ENCODE data around the gene KCNH4. TPM values are rescaled to one million over a fixed set of nuclear protein-coding genes. Genes with fewer than 3 reads are reported as not detected.

Gene KCNH4
- total and polyA plus RNA-seq, 2 of the 13 experiments (the other 11 are each of a cell fraction or from before 2014, with no cell fraction given) = 0.01 to 0.09 TPM

DNA sequence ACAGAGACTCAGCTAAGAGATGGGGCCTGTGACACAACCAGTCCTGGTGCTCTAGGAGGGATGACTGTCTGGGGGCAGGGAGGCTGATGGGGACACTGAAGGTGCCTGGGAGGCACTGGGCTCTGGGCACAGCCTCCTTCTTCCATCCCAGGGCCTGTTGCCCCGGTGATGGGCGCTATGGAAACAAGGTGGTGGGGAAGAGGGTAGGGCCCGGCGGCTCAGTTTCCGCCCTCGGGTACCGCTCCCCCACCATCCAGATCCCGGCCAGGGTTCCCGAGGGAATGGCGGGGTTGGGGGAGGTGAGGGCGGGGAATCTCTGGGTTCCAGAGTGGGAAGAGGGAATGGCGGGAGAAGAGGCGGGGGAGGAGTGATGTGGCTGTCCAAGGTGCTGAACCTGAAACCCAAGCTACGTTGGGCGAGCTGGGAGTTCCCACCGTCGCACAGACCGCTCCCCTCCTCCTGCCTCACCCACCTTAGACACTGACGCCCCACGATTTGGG, 981 bp downstream of the KCNH4 start (continued):
- no peak for TF ChIP-seq GZF1 (CRISPR knock-in tag; IDR thresholded peaks at IDR 0.05)
- peak; percentile 78; the same call in 1 of the 2 replicates for TF ChIP-seq ZNF451 (CRISPR knock-in tag; IDR thresholded peaks at IDR 0.05)
- no peak for TF ChIP-seq GTF3A (CRISPR knock-in tag; conservative IDR thresholded peaks at IDR 0.05)
- TF ChIP-seq ZFP36 (IDR thresholded peaks at IDR 0.05; ENCODE audit: borderline replicate concordance, low read depth, low read length, partially characterized antibody) = no peak
- no peak for TF ChIP-seq ZNF619 (CRISPR knock-in tag; IDR thresholded peaks at IDR 0.05)
- TF ChIP-seq, protein P1, sequence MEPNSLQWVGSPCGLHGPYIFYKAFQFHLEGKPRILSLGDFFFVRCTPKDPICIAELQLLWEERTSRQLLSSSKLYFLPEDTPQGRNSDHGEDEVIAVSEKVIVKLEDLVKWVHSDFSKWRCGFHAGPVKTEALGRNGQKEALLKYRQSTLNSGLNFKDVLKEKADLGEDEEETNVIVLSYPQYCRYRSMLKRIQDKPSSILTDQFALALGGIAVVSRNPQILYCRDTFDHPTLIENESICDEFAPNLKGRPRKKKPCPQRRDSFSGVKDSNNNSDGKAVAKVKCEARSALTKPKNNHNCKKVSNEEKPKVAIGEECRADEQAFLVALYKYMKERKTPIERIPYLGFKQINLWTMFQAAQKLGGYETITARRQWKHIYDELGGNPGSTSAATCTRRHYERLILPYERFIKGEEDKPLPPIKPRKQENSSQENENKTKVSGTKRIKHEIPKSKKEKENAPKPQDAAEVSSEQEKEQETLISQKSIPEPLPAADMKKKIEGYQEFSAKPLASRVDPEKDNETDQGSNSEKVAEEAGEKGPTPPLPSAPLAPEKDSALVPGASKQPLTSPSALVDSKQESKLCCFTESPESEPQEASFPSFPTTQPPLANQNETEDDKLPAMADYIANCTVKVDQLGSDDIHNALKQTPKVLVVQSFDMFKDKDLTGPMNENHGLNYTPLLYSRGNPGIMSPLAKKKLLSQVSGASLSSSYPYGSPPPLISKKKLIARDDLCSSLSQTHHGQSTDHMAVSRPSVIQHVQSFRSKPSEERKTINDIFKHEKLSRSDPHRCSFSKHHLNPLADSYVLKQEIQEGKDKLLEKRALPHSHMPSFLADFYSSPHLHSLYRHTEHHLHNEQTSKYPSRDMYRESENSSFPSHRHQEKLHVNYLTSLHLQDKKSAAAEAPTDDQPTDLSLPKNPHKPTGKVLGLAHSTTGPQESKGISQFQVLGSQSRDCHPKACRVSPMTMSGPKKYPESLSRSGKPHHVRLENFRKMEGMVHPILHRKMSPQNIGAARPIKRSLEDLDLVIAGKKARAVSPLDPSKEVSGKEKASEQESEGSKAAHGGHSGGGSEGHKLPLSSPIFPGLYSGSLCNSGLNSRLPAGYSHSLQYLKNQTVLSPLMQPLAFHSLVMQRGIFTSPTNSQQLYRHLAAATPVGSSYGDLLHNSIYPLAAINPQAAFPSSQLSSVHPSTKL (CRISPR knock-in tag; IDR thresholded peaks at IDR 0.05) = peak; percentile 77; the same call in 1 of the 2 replicates
- TF ChIP-seq ATRX (CRISPR knock-in tag; IDR thresholded peaks at IDR 0.05; ENCODE audit: borderline replicate concordance) = no peak
- TF ChIP-seq, protein P2, sequence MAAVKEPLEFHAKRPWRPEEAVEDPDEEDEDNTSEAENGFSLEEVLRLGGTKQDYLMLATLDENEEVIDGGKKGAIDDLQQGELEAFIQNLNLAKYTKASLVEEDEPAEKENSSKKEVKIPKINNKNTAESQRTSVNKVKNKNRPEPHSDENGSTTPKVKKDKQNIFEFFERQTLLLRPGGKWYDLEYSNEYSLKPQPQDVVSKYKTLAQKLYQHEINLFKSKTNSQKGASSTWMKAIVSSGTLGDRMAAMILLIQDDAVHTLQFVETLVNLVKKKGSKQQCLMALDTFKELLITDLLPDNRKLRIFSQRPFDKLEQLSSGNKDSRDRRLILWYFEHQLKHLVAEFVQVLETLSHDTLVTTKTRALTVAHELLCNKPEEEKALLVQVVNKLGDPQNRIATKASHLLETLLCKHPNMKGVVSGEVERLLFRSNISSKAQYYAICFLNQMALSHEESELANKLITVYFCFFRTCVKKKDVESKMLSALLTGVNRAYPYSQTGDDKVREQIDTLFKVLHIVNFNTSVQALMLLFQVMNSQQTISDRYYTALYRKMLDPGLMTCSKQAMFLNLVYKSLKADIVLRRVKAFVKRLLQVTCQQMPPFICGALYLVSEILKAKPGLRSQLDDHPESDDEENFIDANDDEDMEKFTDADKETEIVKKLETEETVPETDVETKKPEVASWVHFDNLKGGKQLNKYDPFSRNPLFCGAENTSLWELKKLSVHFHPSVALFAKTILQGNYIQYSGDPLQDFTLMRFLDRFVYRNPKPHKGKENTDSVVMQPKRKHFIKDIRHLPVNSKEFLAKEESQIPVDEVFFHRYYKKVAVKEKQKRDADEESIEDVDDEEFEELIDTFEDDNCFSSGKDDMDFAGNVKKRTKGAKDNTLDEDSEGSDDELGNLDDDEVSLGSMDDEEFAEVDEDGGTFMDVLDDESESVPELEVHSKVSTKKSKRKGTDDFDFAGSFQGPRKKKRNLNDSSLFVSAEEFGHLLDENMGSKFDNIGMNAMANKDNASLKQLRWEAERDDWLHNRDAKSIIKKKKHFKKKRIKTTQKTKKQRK (IDR thresholded peaks at IDR 0.05; ENCODE audit: low read length) = no peak
- TF ChIP-seq, protein P3, sequence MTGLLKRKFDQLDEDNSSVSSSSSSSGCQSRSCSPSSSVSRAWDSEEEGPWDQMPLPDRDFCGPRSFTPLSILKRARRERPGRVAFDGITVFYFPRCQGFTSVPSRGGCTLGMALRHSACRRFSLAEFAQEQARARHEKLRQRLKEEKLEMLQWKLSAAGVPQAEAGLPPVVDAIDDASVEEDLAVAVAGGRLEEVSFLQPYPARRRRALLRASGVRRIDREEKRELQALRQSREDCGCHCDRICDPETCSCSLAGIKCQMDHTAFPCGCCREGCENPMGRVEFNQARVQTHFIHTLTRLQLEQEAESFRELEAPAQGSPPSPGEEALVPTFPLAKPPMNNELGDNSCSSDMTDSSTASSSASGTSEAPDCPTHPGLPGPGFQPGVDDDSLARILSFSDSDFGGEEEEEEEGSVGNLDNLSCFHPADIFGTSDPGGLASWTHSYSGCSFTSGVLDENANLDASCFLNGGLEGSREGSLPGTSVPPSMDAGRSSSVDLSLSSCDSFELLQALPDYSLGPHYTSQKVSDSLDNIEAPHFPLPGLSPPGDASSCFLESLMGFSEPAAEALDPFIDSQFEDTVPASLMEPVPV (CRISPR knock-in tag; IDR thresholded peaks at IDR 0.05) = no peak
- TF ChIP-seq, protein P4, sequence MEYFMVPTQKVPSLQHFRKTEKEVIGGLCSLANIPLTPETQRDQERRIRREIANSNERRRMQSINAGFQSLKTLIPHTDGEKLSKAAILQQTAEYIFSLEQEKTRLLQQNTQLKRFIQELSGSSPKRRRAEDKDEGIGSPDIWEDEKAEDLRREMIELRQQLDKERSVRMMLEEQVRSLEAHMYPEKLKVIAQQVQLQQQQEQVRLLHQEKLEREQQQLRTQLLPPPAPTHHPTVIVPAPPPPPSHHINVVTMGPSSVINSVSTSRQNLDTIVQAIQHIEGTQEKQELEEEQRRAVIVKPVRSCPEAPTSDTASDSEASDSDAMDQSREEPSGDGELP (IDR thresholded peaks at IDR 0.05; ENCODE audit: borderline replicate concordance, low read depth) = no peak
- no peak for TF ChIP-seq NR2C2 (CRISPR knock-in tag; IDR thresholded peaks at IDR 0.05; ENCODE audit: borderline replicate concordance)
- peak; percentile 49; the same call in 1 of the 2 replicates for TF ChIP-seq ZNF75D (CRISPR knock-in tag; IDR thresholded peaks at IDR 0.05; ENCODE audit: borderline replicate concordance)
- no peak for TF ChIP-seq SP1 (IDR thresholded peaks at IDR 0.05)
- TF ChIP-seq SP1 (CRISPR knock-in tag; IDR thresholded peaks at IDR 0.05) = 0 out of 2 replicates have a peak, but pooled peaks have one; percentile 16
- TF ChIP-seq ZBTB20 (CRISPR knock-in tag; IDR thresholded peaks at IDR 0.05; ENCODE audit: borderline replicate concordance, low read depth) = peak; percentile 91; the same call in 1 of the 2 replicates
- TF ChIP-seq, protein P5, sequence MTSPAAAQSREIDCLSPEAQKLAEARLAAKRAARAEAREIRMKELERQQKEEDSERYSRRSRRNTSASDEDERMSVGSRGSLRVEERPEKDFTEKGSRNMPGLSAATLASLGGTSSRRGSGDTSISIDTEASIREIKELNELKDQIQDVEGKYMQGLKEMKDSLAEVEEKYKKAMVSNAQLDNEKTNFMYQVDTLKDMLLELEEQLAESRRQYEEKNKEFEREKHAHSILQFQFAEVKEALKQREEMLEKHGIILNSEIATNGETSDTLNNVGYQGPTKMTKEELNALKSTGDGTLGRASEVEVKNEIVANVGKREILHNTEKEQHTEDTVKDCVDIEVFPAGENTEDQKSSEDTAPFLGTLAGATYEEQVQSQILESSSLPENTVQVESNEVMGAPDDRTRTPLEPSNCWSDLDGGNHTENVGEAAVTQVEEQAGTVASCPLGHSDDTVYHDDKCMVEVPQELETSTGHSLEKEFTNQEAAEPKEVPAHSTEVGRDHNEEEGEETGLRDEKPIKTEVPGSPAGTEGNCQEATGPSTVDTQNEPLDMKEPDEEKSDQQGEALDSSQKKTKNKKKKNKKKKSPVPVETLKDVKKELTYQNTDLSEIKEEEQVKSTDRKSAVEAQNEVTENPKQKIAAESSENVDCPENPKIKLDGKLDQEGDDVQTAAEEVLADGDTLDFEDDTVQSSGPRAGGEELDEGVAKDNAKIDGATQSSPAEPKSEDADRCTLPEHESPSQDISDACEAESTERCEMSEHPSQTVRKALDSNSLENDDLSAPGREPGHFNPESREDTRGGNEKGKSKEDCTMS (CRISPR knock-in tag; conservative IDR thresholded peaks at IDR 0.05) = peak; percentile 96
- no peak for TF ChIP-seq FOSL1 (CRISPR knock-in tag; IDR thresholded peaks at IDR 0.05; ENCODE audit: borderline replicate concordance)

Data from HepG2 (cell line).